Posterior vena cava (tissue), 2 donors: Measurements from ENCODE around the gene PPT2. TPM values are rescaled to one million over a fixed set of nuclear protein-coding genes. Genes with fewer than 3 reads are reported as not detected.

ENCODE experiments used
- DNase-seq: peaks from one replicate; pipeline ENCODE4 v3.0.0-alpha.2; 2020; ENCODE audit warnings: low spot score
- intact Hi-C, 2 donors: fragments of 100-400 bp; cut with DNase I; formaldehyde crosslinking; loops; one replicate each; pipeline versions ENCODE4 v1.14.1 to v1.14.2; 2022 to 2023
- long read RNA-seq, 2 donors: library from polyadenylated mRNA; unstranded; transcript quantifications; one replicate each; pipeline ENCODE4 v2.0.0, GENCODE V29; 2020 to 2021
- total RNA-seq, 2 donors: library from RNA; stranded (reverse); fragmentation: NEBNext Ultra II Directional; extraction: Animal tissue kit (Norgen Biotek cat#: 25700); gene quantifications; one replicate each; pipeline ENCODE4 v1.2.1, GENCODE V29; 2021
- donor health status: DM: yes; HTN: yes; CAD: no.
- donor health status: DM: yes; HTN: yes; CAD: no.

PPT2 gene, protein sequence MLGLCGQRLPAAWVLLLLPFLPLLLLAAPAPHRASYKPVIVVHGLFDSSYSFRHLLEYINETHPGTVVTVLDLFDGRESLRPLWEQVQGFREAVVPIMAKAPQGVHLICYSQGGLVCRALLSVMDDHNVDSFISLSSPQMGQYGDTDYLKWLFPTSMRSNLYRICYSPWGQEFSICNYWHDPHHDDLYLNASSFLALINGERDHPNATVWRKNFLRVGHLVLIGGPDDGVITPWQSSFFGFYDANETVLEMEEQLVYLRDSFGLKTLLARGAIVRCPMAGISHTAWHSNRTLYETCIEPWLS
- 10 to 100 TPM; 14.2 to 18.4 TPM for total RNA-seq
- long read RNA-seq, donor 1, partial matches to known transcripts, result 2 of 3 reads
- long read RNA-seq, donor 1, other reads (novel, unspliced or antisense), result 0 of 3 reads
- long read RNA-seq, donor 2, transcript PPT2-244 (9 exons, 2,053 nt), result major isoform, 5 of 21 reads
- long read RNA-seq, donor 2, partial matches to known transcripts, result 6 of 21 reads
- long read RNA-seq, donor 2, other reads (novel, unspliced or antisense), result 5 of 21 reads

DNA sequence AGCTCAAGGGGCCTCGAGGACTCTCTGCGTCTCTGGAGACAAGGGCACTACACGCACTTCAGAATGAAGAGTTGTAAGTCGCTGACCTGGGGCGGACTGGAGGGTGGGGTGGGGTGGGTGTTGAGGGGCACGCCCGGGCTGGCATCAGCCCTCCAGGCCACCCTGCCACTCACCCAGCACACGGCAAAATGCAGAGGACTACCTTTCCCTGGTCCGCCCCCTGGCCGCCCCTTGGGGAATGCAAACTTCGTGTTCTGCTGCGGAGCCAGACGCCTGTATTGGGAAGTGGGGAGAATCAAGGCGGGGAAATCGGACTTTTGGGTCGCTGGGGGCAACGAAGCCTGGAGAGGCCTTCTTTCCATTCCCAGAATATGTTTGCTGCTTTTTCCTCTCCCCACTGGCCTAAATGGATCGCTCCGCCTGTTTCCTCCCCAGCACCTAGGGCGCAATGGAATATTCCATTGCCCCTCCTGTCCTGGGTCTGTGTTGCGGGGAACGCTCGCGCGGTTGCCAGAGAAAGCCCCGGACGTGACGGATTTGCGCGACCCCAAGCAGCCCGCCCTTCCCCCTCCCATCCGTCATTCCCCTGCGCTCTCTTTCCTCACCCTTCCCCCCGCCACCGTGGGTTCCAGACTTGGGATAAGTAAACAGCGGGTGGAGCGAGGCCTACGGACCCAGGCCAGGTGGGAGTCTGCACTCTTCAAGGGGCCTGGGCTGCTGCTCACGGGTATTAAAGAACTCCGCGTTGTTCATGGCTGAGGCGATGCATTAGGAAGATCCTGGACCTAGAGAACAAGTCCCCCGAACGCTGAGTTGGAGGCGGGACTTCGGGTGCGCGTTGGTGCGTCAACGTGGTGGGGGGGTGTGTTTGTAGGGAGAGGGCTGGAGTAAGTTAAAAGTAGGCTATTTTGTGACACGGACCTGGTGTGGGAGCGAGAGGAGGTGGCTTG lies at the start of gene PPT2:
PPT2 (plus strand) TSS at position 578 of the 950 bp plus-strand sequence. CDS start 454 bp downstream, outside the sequence.
- peak; percentile 96 for DNase-seq
- intact Hi-C loops, result no loop called here

DNA sequence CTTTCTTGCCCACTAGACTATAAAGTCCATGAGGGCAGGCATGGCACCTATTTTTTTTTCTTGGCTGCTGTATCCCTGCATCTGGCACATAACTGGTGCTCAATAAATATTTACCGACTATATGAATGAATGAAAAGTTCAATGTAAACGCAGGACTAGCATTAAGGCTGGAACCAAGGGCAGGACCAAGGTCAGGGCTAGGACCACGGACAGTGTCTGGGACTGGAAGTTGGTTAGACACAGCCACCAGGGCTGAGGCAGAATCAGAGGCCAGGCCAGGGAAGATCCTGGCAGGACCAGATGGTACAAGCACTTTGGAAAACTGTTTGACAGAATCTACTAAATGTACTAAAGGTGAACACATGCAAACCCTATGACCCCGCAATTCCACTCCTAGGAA lies 48.5 kb upstream of the PPT2 start:
- intact Hi-C loops, result no loop called here
- no peak for DNase-seq

DNA sequence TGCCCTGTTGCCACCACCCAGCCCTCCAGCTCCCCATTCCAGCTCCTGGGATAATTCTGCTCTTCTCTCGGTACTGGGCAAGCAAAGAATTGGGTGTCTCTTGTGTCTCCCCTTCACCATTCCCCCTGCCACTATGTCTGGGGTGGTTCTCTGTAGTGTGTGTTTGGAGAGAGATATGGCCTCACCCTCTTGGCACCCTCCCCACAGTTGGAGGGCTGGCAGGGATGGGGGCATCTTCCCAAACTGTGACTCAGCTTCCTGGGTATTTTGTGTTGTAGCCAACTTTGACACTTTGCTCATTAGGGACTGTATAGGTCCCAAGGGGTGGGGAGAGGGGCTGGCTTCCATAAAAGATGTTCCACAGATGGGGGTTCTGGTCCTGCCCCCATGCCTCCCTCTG lies 46.5 kb upstream of the PPT2 start:
- intact Hi-C loops, result no loop called here
- DNase-seq, result no peak

DNA sequence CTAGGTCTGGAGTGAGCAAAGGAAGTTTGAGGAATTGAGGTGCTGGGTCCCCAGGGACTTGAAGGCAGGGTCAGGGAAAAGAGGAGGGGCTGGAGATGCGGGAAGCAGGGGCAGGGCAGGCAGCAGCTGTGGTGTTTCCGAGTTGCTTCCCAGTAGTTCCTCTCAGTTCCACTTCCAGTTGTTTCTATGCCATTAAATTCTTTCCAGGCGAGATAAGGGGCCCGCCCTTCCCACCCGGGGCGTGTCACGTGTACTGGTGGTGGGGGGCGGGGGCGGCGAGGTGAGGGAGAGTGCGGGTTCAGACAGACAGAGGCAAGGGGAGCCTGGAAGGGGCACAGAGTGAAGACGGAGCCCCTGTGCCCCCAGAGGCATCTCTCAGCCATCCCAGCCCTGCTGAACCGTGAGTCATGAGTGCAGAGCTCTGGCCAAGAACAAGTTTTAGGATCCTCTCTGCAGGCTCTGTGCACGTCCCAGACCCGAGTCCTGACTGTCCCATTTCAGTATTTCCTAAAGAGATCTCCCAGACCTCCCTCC lies 45.8 kb upstream of the PPT2 start:
- peak; percentile 89 for DNase-seq
- intact Hi-C loops, result no loop called here

DNA sequence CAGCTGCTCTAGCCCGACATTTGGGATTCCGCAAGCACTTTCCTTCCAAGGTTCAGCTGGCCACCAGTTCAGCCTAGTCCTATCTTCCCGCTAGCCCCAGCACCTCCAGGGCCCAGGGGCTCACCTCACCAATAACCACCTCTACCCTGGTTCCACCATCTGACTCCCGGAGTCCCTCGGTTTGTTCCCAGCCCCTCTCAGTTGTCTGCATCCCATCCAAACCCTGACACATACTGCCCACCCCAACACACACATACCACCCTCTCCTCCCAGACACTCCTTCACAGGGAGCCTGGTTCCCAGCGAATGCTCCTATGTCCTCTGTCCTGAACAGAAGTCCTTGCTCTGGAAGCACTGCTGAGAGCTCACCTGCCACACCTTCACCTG lies 45.2 kb upstream of the PPT2 start:
- intact Hi-C loops, result no loop called here

DNA sequence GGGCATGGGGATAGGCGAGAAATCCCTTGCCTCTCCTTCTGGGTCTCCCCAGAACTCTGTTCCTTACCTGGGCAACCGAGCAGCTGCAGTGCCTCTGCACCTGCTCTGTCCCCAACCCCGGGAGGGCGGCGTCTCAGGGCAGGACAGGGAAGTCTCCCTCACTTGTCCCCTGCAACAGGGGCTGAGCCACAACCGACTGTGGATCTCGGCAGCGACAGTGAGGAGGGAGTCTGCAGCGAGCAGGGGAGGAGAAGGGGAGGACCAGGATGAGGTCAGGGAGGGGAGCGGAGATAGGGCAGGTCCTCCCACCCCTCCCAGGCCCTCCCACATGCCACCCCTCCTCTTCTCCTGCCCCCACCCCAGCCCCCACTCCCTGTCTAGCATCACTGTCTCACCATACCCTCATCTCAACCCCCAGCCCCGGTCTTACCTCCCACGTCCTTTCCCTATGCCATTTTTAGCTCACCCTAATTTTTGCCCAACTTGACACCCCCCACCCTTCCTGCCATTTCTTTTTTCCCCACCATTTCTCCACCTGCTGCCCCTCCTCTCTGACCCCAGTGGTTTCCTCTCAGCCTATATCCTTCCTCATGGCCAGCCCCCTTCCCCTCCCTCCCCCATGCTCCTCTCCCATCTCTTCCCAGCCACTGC lies 44.7 kb upstream of the PPT2 start, which contains the start of gene TNXB:
TNXB (minus strand) TSS at position 225 of the 651 bp plus-strand sequence. CDS start 11,140 bp downstream, outside the sequence.
- no peak for DNase-seq
- intact Hi-C loops, result no loop called here

More for the DNA sequence above, 45.2 kb upstream of the PPT2 start:
- no peak for DNase-seq

DNA sequence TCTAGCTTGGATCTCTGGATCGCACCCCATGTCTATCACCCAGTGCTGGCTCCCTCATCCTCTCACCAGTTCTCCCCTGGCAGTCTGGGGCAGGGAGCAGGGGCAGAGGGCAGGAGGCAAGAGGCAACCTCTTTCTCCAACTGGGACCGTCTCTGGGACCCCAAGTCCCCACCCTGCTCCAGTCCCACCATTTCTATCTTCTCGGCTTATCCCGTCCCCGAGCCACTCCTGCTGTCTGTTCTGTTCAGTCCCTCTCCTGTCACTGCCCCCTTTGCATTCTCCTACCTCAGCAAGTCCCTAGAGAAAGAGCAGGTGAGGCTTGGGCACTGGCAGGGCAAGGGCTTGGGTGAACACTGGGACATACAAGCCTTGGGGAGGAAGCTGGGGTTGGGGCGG lies 44.2 kb upstream of the PPT2 start:
- no peak for DNase-seq
- intact Hi-C loops, result no loop called here

DNA sequence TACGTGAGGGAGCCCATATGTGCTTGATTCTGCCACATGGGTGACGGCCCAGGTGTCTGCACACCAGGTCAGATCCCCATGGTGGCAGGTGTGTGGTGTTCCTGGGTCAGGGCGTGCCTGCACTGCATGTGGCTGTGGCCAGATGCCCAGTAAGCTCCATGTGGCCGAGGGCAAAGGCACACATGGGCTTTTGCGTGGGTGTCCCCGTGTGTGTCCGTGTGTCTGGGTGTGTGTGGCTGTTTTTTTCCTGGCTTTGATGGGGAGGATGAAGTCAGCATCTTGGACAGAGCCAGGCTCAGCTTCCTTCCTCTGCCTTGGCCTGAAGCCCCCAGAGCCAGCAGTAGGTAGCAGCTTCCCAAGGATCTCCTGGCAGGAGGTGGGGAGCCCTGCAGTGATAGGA lies 43.3 kb upstream of the PPT2 start:
- DNase-seq, result no peak
- intact Hi-C loops, result no loop called here

DNA sequence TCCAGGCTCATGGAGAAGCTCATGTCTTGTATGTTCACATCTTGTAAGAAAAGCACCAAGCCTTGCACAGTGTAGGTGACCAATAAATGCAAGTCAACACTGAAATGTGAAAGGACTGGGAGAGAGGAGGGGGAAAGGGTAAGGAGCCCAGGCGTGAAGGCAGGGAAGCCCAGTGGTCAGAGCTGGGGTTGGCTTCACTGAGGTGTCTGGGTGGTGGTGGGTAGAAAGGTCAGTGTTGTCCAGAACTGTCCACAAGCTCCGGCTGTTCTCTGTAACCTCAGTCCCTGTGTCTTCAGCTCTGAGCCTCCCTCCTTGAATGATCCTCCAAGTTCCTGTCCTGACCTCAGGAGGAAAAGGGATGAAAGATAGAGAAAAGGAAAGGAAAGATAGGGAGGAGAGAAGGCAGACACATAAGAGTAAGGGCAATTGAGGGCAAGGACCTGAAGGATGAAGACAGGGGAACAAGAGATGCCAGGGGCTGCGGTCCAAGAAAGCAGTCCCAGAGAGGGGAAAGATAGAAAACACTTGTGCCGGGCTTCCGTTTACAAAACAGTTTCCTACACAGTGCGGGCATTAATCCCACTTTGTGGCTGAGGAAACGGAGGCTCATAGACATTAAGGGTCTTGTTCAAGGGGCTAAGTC lies 42.4 kb upstream of the PPT2 start:
- DNase-seq, result no peak
- intact Hi-C loops, result no loop called here

DNA sequence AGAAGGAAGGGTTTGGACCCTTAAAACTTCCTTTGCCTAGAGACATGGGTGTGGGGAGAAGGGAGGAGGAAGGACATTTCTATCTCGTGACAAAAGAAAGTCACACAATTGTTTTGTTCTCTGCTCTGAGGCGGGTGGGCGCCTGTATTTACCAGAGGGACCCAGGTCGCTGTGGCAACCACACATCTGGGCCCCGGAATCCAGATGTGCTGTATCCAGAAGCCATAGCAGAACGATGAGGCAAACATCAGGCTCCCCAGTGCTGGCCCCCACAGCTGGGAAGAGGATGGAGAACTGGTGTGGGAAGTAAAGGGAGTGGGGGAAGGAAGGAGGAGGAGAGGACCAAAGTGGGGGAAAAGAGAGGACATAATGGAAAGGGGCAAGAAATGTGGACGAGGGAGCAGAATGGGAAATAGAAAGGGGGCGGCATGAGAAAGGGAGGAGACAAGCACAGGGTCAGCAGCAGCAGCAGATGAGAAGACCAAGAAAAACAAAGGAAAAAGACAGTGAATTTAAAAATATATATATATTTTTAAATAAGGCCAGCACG lies 41.4 kb upstream of the PPT2 start:
- intact Hi-C loops, result no loop called here
- DNase-seq, result no peak

DNA sequence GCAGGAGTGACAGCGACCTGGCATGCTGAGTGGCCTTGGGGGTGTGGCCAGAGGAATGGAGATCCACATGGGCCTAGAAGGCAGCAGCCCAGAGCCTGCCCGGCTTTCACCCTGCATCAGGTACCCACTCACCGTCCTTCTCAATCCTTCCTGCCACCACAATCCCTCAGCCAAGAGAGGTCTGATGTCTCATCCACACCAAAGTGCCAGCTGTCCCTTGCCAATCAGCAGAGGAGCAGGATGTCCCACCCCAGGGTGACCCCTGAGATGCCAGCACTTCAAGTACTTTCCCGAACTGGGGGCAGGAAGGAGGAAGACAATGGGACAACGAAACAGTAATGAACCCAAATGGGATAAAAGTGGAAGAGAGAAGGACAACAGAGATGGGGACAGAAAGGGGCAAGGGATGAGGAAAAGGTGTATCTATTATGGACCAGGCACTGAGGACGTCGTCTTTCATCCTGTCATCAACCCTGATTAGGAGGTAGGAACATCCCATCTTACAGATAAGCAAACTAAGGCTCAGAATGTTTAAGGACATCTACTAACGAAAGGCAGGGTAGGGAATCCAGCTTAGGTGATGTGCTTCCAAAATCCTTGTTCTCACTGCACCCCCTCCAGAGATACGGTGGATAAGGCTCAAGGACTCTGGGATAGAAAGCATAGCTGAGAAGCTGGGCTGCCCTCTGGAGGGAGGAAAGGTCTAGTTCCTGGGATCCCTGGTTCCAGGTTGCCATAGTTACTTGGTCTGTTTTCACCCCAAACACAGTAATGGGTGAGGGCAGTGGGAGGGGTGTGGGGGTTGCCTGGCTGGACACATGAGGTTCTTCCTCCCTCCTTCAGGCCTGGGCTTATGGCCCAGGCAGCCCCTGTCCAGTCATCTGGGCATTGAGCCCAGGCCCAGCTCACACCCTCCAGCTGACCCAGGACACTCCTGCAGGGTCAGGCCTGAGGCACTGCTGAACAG lies 40.3 kb upstream of the PPT2 start:
- intact Hi-C loops, result no loop called here
- DNase-seq, result peak; percentile 97

DNA sequence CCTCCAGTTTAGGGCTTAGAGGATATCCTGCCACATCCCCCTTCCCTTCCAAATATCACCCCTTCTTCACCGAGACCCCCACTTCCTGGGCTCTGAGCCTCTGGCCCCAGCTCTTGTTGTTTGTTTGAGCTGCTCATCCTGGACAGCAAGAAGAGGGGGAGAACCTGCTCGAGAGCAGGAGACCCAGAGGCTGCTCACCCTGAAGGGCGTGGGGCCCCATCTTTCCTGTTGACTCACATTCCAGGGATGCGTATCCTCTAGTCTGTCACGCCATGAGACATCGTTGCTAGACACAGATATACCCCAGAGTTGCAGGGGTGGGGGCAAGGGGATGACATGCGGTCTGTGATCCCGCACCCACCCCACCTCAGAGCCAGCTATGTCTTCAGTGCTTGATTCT lies 39.1 kb upstream of the PPT2 start:
- intact Hi-C loops, result loop anchor here in 1 of 2 donors (5.0 kb wide), 2 partner anchors 43 to 78 kb away; partner anchors contain the start of genes GPSM3 and PBX2
- DNase-seq, result no peak

DNA sequence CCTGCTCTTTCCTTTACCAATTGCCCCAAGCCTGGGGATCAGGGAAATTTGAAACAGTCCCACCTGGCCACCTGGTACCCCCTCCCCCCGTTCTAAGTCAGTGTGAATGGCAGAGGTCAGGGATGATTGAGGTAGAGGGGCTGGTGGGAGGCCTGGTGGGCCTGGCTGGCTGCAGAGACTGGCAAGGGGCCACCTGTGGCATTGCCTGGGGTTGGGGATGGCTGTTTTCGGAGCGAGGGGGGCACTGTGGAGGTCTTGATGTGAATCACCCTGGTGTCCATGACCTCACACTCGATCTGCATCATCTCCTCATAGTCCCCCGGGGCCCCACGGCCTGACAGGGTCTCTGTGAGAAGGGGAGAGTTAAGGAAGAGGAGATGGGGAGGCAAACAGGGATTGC lies 38.3 kb upstream of the PPT2 start:
- no peak for DNase-seq
- intact Hi-C loops, result loop anchor here in 1 of 2 donors (5.0 kb wide), 2 partner anchors 42 to 77 kb away; partner anchors contain the start of genes GPSM3 and PBX2

DNA sequence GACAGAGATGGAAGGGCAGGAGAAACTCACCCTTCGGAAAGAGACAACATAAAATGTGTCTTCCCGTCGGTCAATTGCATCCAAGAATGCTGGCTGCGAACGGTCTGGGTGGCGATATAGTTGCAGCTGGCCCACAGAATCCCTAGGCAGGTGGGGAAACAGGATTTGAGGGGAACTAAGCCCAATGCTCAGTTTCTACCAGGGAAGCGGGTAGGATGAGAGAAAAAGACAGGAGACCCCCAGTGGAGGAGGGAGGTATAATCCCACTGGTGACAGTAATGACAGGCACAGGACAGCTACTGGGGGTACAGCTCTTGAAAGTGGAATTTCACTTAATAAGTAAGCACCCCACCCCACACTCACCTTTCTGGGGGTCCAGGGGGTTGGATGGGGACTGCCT lies 37.3 kb upstream of the PPT2 start:
- intact Hi-C loops, result loop anchor here in 1 of 2 donors (5.0 kb wide), 2 partner anchors 41 to 76 kb away; partner anchors contain the start of genes GPSM3 and PBX2
- DNase-seq, result no peak

DNA sequence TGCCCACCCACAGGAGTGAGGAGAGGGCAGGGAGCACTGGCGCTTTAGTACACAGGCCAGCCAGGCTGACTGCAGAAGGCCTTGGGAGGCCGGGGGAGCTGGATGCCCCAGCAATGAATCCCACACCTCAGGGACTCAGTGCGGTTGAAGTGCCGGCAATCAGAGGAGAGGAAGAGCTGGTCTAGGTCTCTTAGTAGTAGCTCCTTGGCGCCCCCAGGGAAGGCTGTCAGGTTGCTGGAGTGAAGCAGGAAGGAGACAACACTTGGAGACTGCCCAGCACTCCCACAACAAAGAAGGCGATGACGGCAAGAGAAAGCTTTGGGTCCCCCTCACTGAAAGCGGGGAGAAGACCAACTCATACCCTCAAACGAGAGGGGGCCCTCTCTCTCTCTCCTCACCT lies 36.5 kb upstream of the PPT2 start:
- intact Hi-C loops, result loop anchor here in 1 of 2 donors (5.0 kb wide), 2 partner anchors 40 to 75 kb away; partner anchors contain the start of genes GPSM3 and PBX2
- DNase-seq, result no peak

DNA sequence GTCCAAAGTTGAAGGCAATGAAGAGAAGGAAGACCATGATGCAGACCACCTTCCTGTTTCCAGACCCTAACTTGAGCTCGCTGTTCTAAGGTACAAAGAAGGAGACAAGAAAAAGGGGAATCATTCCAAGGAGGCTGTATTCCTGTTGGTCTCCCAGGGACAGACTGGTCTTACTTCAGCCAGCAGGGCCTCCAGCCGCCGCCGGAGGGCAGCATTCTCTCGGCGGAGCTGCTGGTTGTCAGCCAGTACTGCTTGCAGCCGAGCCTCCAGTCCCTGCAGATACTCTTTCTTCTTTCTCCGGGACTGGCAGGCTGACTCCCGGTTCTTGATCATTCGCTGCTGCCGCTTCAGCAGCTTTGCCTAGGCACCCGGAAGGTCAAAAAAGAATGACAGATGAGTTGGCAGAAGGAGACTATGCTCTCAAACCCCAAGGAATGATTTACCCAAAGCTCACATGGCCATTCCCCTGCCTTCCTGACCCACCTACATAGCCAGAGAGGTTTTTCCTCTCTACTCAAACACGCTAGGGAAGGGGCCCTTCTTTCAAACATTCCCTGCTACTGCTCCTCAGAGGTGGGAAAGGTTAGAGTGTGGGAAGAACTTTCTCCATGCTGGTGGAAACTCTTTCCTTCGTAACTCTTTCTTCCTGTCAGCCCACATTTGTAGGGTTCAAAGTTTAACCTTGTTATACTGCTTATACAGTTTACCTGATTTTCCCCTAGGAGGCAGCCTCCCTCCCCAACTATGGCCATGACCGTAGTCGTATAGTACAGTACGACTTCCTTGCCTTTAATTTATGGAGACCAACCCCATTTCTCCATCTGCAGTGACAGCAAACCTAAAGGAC lies 34.9 kb upstream of the PPT2 start:
- intact Hi-C loops, result loop anchor here in 1 of 2 donors (5.0 kb wide), 2 partner anchors 38 to 73 kb away; partner anchors contain the start of genes GPSM3 and PBX2
- peak; percentile 97 for DNase-seq
